22Rv1 (cell line): ENCODE results near the gene KDM5C.

Source experiments
- ZFX ChIP-seq: fragments of 450-650 bp; IDR thresholded peaks from 2 replicates; pipeline ENCODE4 v1.6.1; 2017; ENCODE audit warnings: antibody characterized with exemption, borderline replicate concordance
- TF ChIP-seq, protein P1 (sequence below): fragments of 450-650 bp; IDR thresholded peaks from 2 replicates; pipeline ENCODE4 v1.5.1; 2017; ENCODE audit warnings: mild to moderate bottlenecking

DNA sequence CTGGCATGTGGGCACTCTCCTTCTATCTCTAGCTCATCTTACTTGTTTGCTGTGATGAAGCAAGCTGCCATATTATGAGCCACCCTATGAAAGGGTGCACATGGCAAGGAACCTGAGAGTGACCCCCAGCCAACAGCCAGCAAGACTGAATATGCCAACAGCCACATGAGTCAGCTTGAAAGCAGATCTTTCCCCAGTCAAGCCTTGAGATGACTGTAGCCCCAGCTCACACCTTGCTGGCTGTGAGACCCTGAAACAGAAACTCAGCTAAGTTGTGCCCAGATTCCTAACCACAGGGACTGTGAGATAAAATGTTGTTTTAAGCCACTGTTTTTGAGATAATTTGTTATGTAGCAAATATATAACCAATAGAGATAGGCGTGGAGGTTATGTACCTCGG, 36.2 kb downstream of the KDM5C start:
- TF ChIP-seq, protein P1, sequence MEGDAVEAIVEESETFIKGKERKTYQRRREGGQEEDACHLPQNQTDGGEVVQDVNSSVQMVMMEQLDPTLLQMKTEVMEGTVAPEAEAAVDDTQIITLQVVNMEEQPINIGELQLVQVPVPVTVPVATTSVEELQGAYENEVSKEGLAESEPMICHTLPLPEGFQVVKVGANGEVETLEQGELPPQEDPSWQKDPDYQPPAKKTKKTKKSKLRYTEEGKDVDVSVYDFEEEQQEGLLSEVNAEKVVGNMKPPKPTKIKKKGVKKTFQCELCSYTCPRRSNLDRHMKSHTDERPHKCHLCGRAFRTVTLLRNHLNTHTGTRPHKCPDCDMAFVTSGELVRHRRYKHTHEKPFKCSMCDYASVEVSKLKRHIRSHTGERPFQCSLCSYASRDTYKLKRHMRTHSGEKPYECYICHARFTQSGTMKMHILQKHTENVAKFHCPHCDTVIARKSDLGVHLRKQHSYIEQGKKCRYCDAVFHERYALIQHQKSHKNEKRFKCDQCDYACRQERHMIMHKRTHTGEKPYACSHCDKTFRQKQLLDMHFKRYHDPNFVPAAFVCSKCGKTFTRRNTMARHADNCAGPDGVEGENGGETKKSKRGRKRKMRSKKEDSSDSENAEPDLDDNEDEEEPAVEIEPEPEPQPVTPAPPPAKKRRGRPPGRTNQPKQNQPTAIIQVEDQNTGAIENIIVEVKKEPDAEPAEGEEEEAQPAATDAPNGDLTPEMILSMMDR, result no peak
- no peak for TF ChIP-seq ZFX
